GM12878 (cell line): ENCODE data around the gene MCTP2. TPM values are rescaled to one million over a fixed set of nuclear protein-coding genes. Genes with fewer than 3 reads are reported as not detected.

ENCODE experiments used
- ATAC-seq: fragments of 200-7000 bp; cut with Tn5 transposase; 3 replicates; pipeline ENCODE4 v1.9.1; 2020; ENCODE audit warnings: mild to moderate bottlenecking, moderate library complexity
- BruUV-seq: library from RNA; stranded (reverse); fragments of 400-500 nt; replicated peaks from 2 replicates; lab custom pipeline; 2021; lab: Mats Ljungman, UMichigan
- CTCF ChIA-PET: fragments of 300-600 bp; sonication (Branson Sonifier 250); formaldehyde crosslinking; extraction: SDS; loops from one replicate; lab custom pipeline; 2021; ENCODE audit warnings: inconsistent platforms; lab: Yijun Ruan, JAX
- POLR2A ChIA-PET: fragments of 350-600 bp; formaldehyde crosslinking; extraction: SDS; loops from one replicate; lab custom pipeline; 2021; ENCODE audit warnings: inconsistent platforms; lab: Charles Lee
- RAD21 ChIA-PET: fragments of 300-600 bp; sonication (Branson Sonifier 250); formaldehyde crosslinking; loops from one replicate; lab custom pipeline; 2023; ENCODE audit warnings: antibody characterized with exemption; ENCODE audit not compliant: unreplicated experiment; lab: Charles Lee
- SMC1A ChIA-PET: fragments of 300-600 bp; sonication (Branson Sonifier 250); formaldehyde crosslinking; loops from one replicate; lab custom pipeline; 2023; ENCODE audit not compliant: unreplicated experiment, uncharacterized antibody; lab: Charles Lee
- DNase-seq: peaks from one replicate; pipeline ENCODE4 v3.0.0-alpha.2; 2011; ENCODE audit warnings: low read depth, low spot score
- FAIRE-seq: peaks from 3 replicates; lab custom pipeline; 2011; peaks lifted over from hg19 to GRCh38; lab: Jason Lieb, UNC
- H2AFZ ChIP-seq: 2 replicates; pipeline ENCODE4 v1.6.0; 2011; ENCODE audit warnings: low read depth, low read length, control low read depth; ENCODE audit not compliant: control insufficient read depth
- H3K27ac ChIP-seq: 2 replicates; pipeline ENCODE4 v1.5.1; 2011; ENCODE audit warnings: control low read depth; ENCODE audit not compliant: control insufficient read depth, insufficient read depth
- H3K27me3 ChIP-seq, 2 experiments: replicated peaks in 1 of 2; 2 replicates each; pipeline versions ENCODE4 v1.6.0 to v1.6.1; 2011; ENCODE audit warnings: low read length in 1 of 2; ENCODE audit not compliant: control insufficient read depth in 2 of 2, insufficient read depth in 2 of 2
- H3K36me3 ChIP-seq, 2 experiments: 2 replicates each; pipeline ENCODE4 v1.5.1; 2011; ENCODE audit warnings: low read length in 1 of 2; ENCODE audit not compliant: control insufficient read depth in 2 of 2, insufficient read depth in 2 of 2
- H3K4me1 ChIP-seq: 2 replicates; pipeline ENCODE4 v1.6.1; 2011; ENCODE audit warnings: mild to moderate bottlenecking, low read length, moderate library complexity, mixed read lengths; ENCODE audit not compliant: control insufficient read depth, insufficient read depth
- H3K4me2 ChIP-seq: 2 replicates; pipeline ENCODE4 v1.6.0; 2011; ENCODE audit warnings: control low read depth; ENCODE audit not compliant: control insufficient read depth, insufficient read depth
- H3K4me3 ChIP-seq: fragments of 200-600 bp; sonication (generic); 2 replicates; pipeline ENCODE4 v1.5.1; 2016
- H3K79me2 ChIP-seq: 2 replicates; pipeline ENCODE4 v1.6.0; 2011; ENCODE audit warnings: low read length; ENCODE audit not compliant: control insufficient read depth, insufficient read depth
- H3K9ac ChIP-seq: 2 replicates; pipeline ENCODE4 v1.8.0; 2011; ENCODE audit warnings: low read length, control low read depth, mixed read lengths; ENCODE audit not compliant: control insufficient read depth, insufficient read depth
- H3K9me3 ChIP-seq: replicated peaks from 3 replicates; pipeline ENCODE4 v1.5.1; 2011; ENCODE audit warnings: mild to moderate bottlenecking, low read length; ENCODE audit not compliant: control insufficient read depth, insufficient read depth
- H4K20me1 ChIP-seq: 2 replicates; pipeline ENCODE4 v1.6.0; 2011; ENCODE audit not compliant: control insufficient read depth, insufficient read depth
- CBFB ChIP-seq: IDR thresholded peaks from 2 replicates; pipeline ENCODE4 v1.6.1; 2016; ENCODE audit warnings: antibody characterized with exemption, low read depth
- E4F1 ChIP-seq: fragments of 450-650 bp; IDR thresholded peaks from 2 replicates; pipeline ENCODE4 v1.6.1; 2018; ENCODE audit warnings: borderline replicate concordance, mild to moderate bottlenecking; ENCODE audit not compliant: partially characterized antibody
- ESRRA ChIP-seq: IDR thresholded peaks from 2 replicates; pipeline ENCODE4 v1.6.1; 2012; ENCODE audit warnings: mild to moderate bottlenecking, low read length, improper control_type of control experiment
- IRF5 ChIP-seq: fragments of 450-650 bp; IDR thresholded peaks from 2 replicates; pipeline ENCODE4 v1.6.1; 2017; ENCODE audit warnings: borderline replicate concordance
- MXI1 ChIP-seq: fragments of 150-350 bp; IDR thresholded peaks from 2 replicates; pipeline ENCODE4 v1.6.1; 2011; ENCODE audit warnings: low read depth, mild to moderate bottlenecking, inconsistent platforms, low read length, improper control_type of control experiment
- NR2C1 ChIP-seq: fragments of 450-650 bp; IDR thresholded peaks from 2 replicates; pipeline ENCODE4 v1.6.1; 2017; ENCODE audit warnings: antibody characterized with exemption, mild to moderate bottlenecking, moderate library complexity
- NR2F1 ChIP-seq: fragments of 450-650 bp; conservative IDR thresholded peaks from 2 replicates; pipeline ENCODE4 v1.6.1; 2017; ENCODE audit warnings: mild to moderate bottlenecking
- RELB ChIP-seq: fragments of 450-650 bp; IDR thresholded peaks from 2 replicates; pipeline ENCODE4 v1.6.1; 2017; ENCODE audit warnings: low read depth, mild to moderate bottlenecking, moderate library complexity
- SP1 ChIP-seq: IDR thresholded peaks from one replicate; pipeline ENCODE4 v1.6.1; 2011; ENCODE audit warnings: low read depth, low read length
- USF1 ChIP-seq: IDR thresholded peaks from 2 replicates; pipeline ENCODE4 v1.6.1; 2011; ENCODE audit warnings: borderline replicate concordance, low read depth, mild to moderate bottlenecking, moderate library complexity, mixed read lengths, low read length; ENCODE audit not compliant: insufficient read depth; ENCODE audit errors: extremely low read length
- WGBS: methylation state at CpG from one replicate; pipeline ENCODE4 v1.1.6; 2016; ENCODE audit warnings: low lambda C conversion rate; ENCODE audit not compliant: insufficient replicate concordance, insufficient coverage; ENCODE audit errors: missing lambda C conversion rate; 5-methylcytosine and 5-hydroxymethylcytosine counted together
- in situ Hi-C: fragments of 300-500 bp; cut with MboI; formaldehyde crosslinking; loops from 9 replicates; pipeline ENCODE4 v1.14.3; 2018; ENCODE audit warnings: mixed read lengths
- intact Hi-C: fragments of 100-400 bp; cut with micrococcal nuclease; formaldehyde crosslinking; loops from one replicate; pipeline ENCODE4 v1.14.2; 2022; ENCODE audit not compliant: unreplicated experiment
- polyA plus RNA-seq, 11 experiments: library from polyadenylated mRNA; depleted of rRNA in 4 of 11; unstranded in 6 of 11; stranded (reverse) in 5 of 11; fragments of >200 nt; fragmentation: Nextera tagmentation in 4 of 11; fragmentation: Illumina TruSeq in 1 of 11; extraction: Ambion mirVana in 4 of 11; extraction: Trizol in 1 of 11; gene quantifications; 1 replicate in 1 of 11; 2 replicates in 10 of 11; pipeline versions ENCODE4 v1.2.1 to v1.2.3, GENCODE V29; 2011 to 2016; ENCODE audit warnings: inconsistent platforms in 2 of 11, missing spikeins in 2 of 11, low read depth in 1 of 11
- total RNA-seq, 4 experiments: library from RNA; depleted of rRNA in 3 of 4; stranded (reverse); fragments of >200 nt in 3 of 4; fragmentation: Illumina TruSeq in 1 of 4; extraction: Trizol in 1 of 4; gene quantifications; 2 replicates each; pipeline versions ENCODE4 v1.2.1 to v1.2.3, GENCODE V29; 2013 to 2021

The MCTP2 gene
- total and polyA plus RNA-seq, 10 of the 15 experiments (the other 5 are each of a cell fraction or from before 2014, with no cell fraction given), result 0.24 to 48.5 (median 0.88) TPM

GRCh38 chr15:94266789-94267188, 35.4 kb downstream of the MCTP2 start:
- DNase-seq, result no peak
- intact Hi-C loops, result no loop called here
- no TSS peak for BruUV-seq
- in situ Hi-C loops, result no loop called here
- RAD21 ChIA-PET, result no interaction called here
- Histone ChIP-seq H3K4me3 (no peak overlapping the region), H3K79me2 (no peaks in the 10 kb centered on the region), H3K4me1 (no peaks in the 10 kb centered on the region; the same call in 1 of the 2 replicates), H4K20me1 (no peaks in the 10 kb centered on the region), H2AFZ (no peak overlapping the region), H3K27me3 (no peaks in the 10 kb centered on the region), H3K9me3 (no peaks in the 10 kb centered on the region; the same call in 2 of the 3 replicates), H3K4me2 (no peak overlapping the region), H3K9ac (no peak overlapping the region), H3K36me3 (no peaks in the 10 kb centered on the region), H3K27ac (no peak overlapping the region)
- peak; percentile 49 for TF ChIP-seq NR2C1
- TF ChIP-seq RELB, result no peak
- peak; percentile 46; the same call in 1 of the 2 replicates for TF ChIP-seq NR2F1
- 74% methylated on average over 3 of the region's 3 CpGs for WGBS
- CTCF ChIA-PET, result no interaction called here
- SMC1A ChIA-PET, result interaction anchor here (1.1 to 6.5 kb wide), 2 partner anchors 20 to 55 kb away, joined by 3 to 106 read pairs; no protein-coding TSS in a partner anchor
- POLR2A ChIA-PET, result interaction anchor here (0.8 kb wide), 1 partner anchor 35 kb away, joined by 3 read pairs; the partner anchor contains the start of gene MCTP2
- FAIRE-seq, result no peak
- ATAC-seq, result no peak

- Histone ChIP-seq H3K36me3 (no peaks in the 10 kb centered on the region), H3K27me3 (no peaks in the 10 kb centered on the region), H3K9me3 (no peaks in the 10 kb centered on the region; the same call in 2 of the 3 replicates), H2AFZ (no peak overlapping the region), H3K9ac (no peak overlapping the region), H3K27ac (no peak overlapping the region), H3K4me1 (no peaks in the 10 kb centered on the region), H4K20me1 (no peaks in the 10 kb centered on the region), H3K4me2 (no peak overlapping the region), H3K4me3 (no peak overlapping the region), H3K79me2 (no peaks in the 10 kb centered on the region)
- no TSS peak for BruUV-seq
- RAD21 ChIA-PET, result interaction anchor here (1.1 to 2.2 kb wide), 5 partner anchors 8 to 38 kb away, joined by 4 to 15 read pairs (median 6); no protein-coding TSS in a partner anchor
- in situ Hi-C loops (no loop called here), intact Hi-C loops (no loop called here)
- ATAC-seq (no peak), DNase-seq (no peak), FAIRE-seq (no peak)
- POLR2A ChIA-PET, result interaction anchor here (1.3 to 2.0 kb wide), 2 partner anchors 13 to 16 kb away, joined by 6 to 8 read pairs; no protein-coding TSS in a partner anchor
- CTCF ChIA-PET, result interaction anchor here (1.0 to 2.8 kb wide), 3 partner anchors 14 to 40 kb away, joined by 3 to 12 read pairs (median 6); no protein-coding TSS in a partner anchor
- 6% methylated on average over 2 of the region's 2 CpGs for WGBS
- SMC1A ChIA-PET, result interaction anchor here (1.0 to 3.7 kb wide), 12 partner anchors 9 to 104 kb away, joined by 3 to 21 read pairs (median 4); no protein-coding TSS in a partner anchor
- no peak for TF ChIP-seq SP1
- TF ChIP-seq E4F1, result no peak
- no peak for TF ChIP-seq IRF5
- TF ChIP-seq MXI1, result no peak
- TF ChIP-seq ESRRA, result no peak
- no peak for TF ChIP-seq USF1
- TF ChIP-seq CBFB, result no peak
Observed at GRCh38 chr15:94269954-94270353, 38.6 kb downstream of the MCTP2 start.
